GM18858 (cell line): ENCODE results near the gene PHYH.
"Not testable (repeated sequence)": the region's sequence is repeated elsewhere in the genome, so short reads cannot be mapped to it uniquely, and the experiment has no call there.

Experiments used
- ATAC-seq: cut with Tn5 transposase; IDR thresholded peaks from one replicate; pipeline ENCODE4 v1.9.1; 2021; ENCODE audit not compliant: unreplicated experiment

The PHYH gene

DNA sequence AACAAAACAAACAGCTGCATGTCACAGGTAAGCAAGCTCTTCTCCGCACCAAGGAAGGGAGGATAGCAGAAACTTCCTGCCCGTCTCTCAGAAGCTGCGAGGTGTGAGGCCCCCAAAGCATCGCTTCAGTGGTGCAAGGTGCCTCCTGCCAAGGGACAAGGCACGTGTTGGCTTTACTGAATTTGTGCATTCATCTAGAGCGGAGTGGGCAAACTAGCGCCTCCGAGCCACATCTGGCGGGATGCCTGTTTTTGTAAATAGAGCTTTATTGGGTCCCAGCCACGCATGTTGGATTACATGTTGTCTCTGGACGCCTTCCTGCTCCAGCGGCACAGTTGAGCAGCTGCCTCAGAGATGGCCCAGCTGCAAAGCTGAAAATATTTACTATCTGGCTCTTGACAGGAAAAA is 27.7 kb downstream of the PHYH start:
- no peak for ATAC-seq

DNA sequence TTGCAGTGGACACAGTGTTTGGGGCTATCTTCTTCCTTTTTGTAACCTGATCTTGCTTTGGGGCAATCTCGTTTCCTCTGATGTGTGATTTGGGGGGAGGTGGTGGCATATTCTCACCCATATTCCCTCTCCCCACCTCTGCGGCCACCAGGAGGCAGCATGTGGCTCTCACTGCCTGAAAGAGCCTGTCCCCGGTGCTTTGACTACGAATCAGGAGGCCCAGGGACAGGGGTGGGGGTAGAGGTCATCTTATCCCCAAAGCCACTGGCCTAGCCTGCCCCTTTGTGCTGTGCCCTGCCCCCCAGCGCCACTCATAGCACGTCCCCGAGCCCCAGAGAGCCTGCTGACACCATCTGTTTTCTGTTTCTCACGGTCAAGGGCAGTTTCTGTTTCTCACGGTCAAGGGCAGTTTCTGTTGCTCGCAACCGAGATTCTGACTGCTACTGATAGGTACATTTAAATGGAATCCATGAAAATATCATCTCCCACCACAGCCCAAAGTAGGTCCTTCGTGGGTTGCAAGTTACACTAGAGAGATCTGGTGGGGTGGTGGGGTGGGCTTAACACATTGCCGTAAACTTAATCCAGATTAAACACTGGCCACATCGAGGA is 28.2 kb downstream of the PHYH start:
- peak; percentile 82 for ATAC-seq

- peak; percentile 7 for ATAC-seq
Observed at GRCh38 chr10:13270877-13271551, 28.9 kb downstream of the PHYH start.

DNA sequence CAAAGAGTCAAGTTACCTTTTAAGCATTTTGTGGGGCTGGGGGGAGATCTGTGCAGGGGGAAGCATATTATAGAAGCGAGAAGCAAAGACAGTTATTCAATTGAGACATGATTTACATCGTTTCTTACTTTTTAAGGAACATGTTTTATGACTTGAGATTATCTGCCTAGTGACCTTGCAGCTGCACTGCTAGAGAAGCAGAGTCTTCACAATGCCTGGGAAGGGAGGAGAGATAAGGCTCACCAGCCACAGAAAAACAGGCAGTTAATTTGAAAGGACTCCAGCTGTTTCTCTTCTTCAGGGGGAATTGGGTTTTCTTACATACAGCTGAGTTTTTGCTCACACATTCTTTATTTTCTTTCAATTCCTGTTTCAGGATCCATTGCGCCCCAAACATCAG is 31.0 kb downstream of the PHYH start:
- ATAC-seq, result no peak

DNA sequence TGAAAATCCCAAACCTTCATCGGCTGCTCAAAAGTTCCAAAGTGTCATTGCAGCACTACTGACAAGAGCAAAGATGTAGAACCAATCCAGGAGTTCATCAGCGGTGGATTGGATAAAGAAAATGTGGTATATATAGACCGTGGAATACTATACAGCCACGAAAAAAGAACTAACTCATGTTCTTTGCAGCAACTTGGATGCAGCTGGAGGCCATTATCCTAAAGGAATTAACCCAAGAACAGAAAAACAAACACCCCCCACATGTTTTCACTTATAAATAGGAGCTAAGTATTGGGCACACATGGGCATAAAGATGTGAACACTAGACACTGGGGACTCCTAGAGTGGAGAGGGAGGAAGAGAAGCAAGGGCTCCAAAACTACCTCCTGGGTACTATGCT is 31.6 kb downstream of the PHYH start:
- ATAC-seq, result no peak

DNA sequence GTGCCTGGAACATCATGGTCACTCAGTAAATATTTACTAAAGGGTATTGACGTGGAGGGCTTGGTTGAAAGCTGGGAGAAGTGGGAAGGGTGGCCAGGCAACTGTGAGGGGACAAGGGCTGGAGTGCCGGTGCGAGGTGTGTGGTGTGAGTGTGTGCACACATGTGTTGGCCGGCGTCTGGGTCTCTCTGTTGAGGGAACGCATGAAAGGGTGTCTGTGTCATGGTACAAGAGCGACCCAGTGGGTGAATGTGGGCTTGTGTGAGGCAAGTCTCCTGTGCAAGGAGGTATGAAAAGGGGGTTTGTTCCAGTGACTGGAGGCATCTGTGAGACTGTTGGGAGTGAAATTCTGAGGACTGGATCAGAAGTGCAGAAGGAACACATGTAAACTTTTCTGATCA is 36.3 kb downstream of the PHYH start:
- no peak for ATAC-seq

DNA sequence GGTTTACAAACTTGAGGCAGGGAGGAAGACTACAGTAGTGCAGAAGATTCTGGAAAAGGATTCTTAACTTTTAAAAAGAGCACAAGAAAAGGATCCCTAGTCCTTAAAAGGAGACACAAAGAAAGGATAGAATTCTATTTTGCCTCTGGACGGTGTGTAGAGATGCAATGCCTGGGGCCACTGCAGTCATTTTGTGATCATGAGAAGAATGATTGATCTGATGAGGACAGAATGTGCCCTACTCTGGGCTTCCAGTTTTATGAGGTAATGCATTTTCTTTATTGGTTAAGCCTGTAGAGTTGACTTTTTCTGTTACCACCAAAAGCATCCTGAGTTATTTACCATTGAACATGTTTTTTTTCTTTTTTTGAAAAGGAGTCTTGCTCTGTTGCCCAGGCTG is 37.4 kb downstream of the PHYH start:
- no peak for ATAC-seq

DNA sequence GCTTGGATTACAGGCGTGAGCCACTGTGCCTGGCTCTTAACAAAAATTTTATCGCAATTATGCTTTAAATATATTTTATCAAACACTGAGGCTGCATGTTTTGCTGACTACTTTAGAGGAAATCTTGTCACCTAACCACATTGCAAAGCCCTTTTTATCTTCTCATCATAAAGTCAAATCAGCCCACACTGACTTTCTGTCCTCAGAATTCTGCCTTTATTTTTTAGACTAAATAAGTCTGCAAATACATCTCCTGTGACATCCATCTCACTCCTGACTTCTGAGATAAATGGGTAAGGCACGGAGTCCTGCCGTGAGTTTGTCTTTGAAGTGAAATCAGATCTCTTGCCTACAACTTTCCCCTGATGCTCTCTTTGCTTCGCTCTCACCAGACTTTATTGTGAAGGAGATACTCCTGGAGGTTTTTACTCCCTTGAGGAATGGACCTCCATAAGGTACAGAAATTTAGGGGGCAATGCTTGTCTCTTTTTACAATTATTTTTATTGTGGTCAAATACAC is 42.2 kb downstream of the PHYH start:
- ATAC-seq, result no peak

- no peak for ATAC-seq
Observed at GRCh38 chr10:13256627-13257026, 43.2 kb downstream of the PHYH start.

DNA sequence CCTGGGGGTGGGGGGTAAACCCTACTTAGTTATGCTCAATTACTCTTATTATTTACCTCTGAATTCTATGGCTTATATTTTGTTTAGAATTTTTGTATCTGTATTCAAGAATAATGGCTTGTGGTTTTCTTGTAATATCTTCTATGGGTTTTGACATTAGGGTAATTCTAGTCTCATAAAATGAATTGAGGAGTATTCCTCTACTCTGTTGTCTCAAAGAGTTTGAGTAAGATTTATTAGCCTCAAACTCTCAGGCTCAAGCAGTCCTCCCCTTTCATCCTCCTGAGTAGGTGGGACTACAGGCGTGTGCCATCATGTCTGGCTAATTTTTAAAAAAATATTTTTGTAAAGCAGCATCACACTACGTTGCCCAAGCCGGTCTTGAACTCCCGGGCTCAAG is 46.1 kb downstream of the PHYH start:
- no peak for ATAC-seq

DNA sequence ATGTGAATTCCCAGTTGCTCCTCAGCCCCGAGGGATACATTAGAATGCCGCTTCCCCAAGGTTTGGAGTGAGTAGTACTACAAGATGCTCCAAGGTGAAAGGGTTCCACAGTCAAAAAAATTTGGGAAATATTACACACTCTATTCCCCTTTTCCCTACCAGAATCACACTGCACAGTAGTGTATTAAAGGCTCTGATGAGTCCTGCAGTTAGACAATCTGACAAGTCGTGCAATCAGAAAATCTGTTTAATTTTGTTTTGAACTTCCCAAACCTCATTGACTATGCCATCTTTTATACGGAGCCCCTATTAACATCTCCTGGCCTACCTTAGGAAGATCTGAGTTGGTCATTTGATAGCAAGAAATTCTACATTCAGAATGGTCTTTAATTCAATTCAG is 52.1 kb downstream of the PHYH start:
- no peak for ATAC-seq

GRCh38 chr10:13247246-13247645 is 52.6 kb downstream of the PHYH start:
- ATAC-seq, result no peak

- ATAC-seq, result not testable (repeated sequence)
Observed at GRCh38 chr10:13242260-13242659, 57.6 kb downstream of the PHYH start.

GRCh38 chr10:13241613-13242012 is 58.3 kb downstream of the PHYH start:
- no peak for ATAC-seq

DNA sequence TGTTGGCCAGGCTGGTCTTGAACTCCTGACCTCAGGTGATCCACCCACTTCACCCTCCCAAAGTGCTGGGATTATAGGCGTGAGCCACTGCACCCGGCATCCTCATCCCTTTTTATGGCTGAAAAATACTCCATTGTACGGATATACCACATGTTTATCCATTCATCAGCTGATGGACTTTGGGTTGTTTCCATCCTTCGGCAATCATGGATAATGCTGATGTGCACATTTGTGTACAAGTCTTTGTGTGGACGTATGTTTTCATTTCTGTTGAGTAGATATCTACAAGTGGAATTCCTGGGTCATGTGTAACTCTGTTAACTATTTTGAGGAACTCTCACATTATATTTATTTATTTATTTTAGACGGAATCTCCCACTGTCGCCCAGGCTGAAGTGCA is 59.9 kb downstream of the PHYH start:
- ATAC-seq, result no peak

GRCh38 chr10:13238271-13239077 is 61.4 kb downstream of the PHYH start:
- no peak for ATAC-seq

DNA sequence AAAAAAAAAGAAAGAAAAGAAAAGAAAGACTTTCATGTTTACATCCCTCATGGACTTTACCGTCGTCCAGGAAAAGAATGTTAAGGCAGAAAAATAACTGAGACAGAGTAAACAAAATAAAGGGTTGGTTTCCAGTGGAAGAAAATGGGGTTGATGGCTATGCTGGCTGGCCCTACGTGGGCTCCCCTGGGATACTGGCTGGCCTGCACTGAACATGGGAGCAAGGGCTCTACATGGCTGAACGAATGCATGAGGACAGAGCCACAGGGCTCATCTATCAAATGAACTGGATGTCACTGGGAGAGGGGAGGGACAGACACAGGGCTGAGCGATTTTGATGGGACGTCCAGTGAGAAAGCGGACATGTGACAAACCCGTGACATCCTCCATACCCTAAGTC is 63.2 kb downstream of the PHYH start:
- no peak for ATAC-seq

GRCh38 chr10:13234736-13235135 is 65.1 kb downstream of the PHYH start:
- ATAC-seq, result not testable (repeated sequence)

- no peak for ATAC-seq
Observed at GRCh38 chr10:13234172-13234571, 65.7 kb downstream of the PHYH start, which contains the start of gene UCMA. TSS of gene UCMA (minus strand) at chr10:13234374. CDS start at chr10:13234258, 116 bp downstream.

- ATAC-seq, result no peak
Observed at GRCh38 chr10:13233358-13233757, 66.5 kb downstream of the PHYH start.

DNA sequence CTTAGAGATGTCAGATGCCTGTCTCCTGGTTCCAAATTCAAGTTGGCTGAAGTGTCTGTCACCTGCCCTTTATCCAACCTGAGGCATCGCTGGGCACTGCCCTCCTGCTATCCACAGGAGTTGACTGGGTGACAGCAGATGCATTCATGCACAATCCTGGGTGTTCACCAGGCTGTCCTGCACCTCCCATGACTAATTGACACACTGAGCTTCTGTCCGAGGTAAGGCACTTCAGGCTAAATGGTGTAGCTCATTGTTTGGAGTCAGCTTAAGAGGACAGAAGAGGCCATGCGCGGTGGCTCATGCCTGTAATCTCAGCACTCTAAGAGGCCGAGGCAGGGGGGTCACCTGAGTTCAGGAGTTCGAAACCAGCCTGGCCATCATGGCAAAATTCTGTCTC is 68.1 kb downstream of the PHYH start:
- ATAC-seq, result no peak

GRCh38 chr10:13231190-13231589 is 68.7 kb downstream of the PHYH start:
- no peak for ATAC-seq
